Vagina (tissue), 2 donors: ENCODE data around the gene PDYN. TPM values are rescaled to one million over a fixed set of nuclear protein-coding genes. Genes with fewer than 3 reads are reported as not detected.

Experiments used
- DNase-seq, 2 donors: peaks; one replicate each; pipeline ENCODE4 v3.0.0-alpha.2; 2017; ENCODE audit errors: extremely low spot score in 2 of 2
- H3K27ac ChIP-seq: fragments of 200-600 bp; sonication (generic); one replicate; pipeline ENCODE4 v1.5.1; 2019
- H3K27me3 ChIP-seq: fragments of 200-600 bp; sonication (generic); one replicate; pipeline ENCODE4 v1.5.1; 2019
- H3K36me3 ChIP-seq, 2 donors: fragments of 200-600 bp; sonication (generic); one replicate each; pipeline ENCODE4 v1.5.1; 2017 to 2019
- H3K4me1 ChIP-seq: fragments of 200-600 bp; sonication (generic); one replicate; pipeline ENCODE4 v1.5.1; 2019
- H3K4me3 ChIP-seq, 2 donors: fragments of 200-600 bp; sonication (generic); 1 replicate in 1 of 2; 2 replicates in 1 of 2; pipeline ENCODE4 v1.5.1; 2016 to 2019
- H3K9me3 ChIP-seq: fragments of 200-600 bp; sonication (generic); one replicate; pipeline ENCODE4 v1.5.1; 2019
- POLR2A ChIP-seq, 2 donors: fragments of 450-650 bp; IDR thresholded peaks; one replicate each; pipeline ENCODE4 v1.6.1; 2017; ENCODE audit warnings: antibody characterized with exemption in 2 of 2, mild to moderate bottlenecking in 2 of 2, moderate library complexity in 2 of 2
- POLR2AphosphoS5 ChIP-seq, 2 donors: sonication (generic); formaldehyde crosslinking; IDR thresholded peaks; one replicate each; pipeline ENCODE4 v1.9.0; 2017; ENCODE audit warnings: antibody characterized with exemption in 2 of 2, mild to moderate bottlenecking in 2 of 2, low read depth in 1 of 2; ENCODE audit not compliant: insufficient read depth in 1 of 2
- intact Hi-C: fragments of 100-400 bp; cut with DNase I; formaldehyde crosslinking; loops from one replicate; pipeline ENCODE4 v1.15.1; 2023
- total RNA-seq: library from RNA; depleted of rRNA; stranded (reverse); fragments of >200 nt; gene quantifications from one replicate; pipeline ENCODE4 v1.2.3, GENCODE V29; 2016
- TF ChIP-seq, protein P1 (sequence below), 3 experiments: fragments of 450-650 bp in 2 of 3; fragments of 200-600 bp in 1 of 3; sonication (generic) in 1 of 3; IDR thresholded peaks; one replicate each; pipeline ENCODE4 v1.5.1; 2017 to 2019; ENCODE audit warnings: antibody characterized with exemption in 3 of 3, mild to moderate bottlenecking in 2 of 3, moderate library complexity in 2 of 3

PDYN gene
- total RNA-seq, 1 donor from 2014 or later, result not detected

DNA sequence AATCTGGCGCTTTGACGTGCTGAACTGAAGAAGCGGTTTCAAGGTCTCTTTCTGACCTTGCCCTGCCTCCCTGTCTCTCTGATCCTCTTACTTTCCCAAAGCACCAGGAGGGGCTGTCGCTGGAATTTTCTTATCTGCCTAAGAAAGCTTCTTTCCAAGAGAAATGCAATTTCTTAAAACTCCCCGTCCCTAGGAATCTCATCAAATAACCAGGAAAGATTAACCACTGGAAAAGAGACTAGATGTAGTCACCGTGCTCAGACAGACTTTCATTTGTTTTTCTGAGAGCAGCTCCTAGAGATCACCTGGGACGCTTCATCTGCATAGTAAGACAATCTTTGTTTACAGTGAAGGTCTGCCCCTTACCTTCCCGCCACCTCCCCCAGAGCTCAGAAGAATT lies 38.6 kb downstream of the PDYN start:
- TF ChIP-seq, protein P1, sequence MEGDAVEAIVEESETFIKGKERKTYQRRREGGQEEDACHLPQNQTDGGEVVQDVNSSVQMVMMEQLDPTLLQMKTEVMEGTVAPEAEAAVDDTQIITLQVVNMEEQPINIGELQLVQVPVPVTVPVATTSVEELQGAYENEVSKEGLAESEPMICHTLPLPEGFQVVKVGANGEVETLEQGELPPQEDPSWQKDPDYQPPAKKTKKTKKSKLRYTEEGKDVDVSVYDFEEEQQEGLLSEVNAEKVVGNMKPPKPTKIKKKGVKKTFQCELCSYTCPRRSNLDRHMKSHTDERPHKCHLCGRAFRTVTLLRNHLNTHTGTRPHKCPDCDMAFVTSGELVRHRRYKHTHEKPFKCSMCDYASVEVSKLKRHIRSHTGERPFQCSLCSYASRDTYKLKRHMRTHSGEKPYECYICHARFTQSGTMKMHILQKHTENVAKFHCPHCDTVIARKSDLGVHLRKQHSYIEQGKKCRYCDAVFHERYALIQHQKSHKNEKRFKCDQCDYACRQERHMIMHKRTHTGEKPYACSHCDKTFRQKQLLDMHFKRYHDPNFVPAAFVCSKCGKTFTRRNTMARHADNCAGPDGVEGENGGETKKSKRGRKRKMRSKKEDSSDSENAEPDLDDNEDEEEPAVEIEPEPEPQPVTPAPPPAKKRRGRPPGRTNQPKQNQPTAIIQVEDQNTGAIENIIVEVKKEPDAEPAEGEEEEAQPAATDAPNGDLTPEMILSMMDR (IDR thresholded peaks at IDR 0.05), result no peak
- TF ChIP-seq POLR2A (IDR thresholded peaks at IDR 0.05) (no peak), POLR2AphosphoS5 (IDR thresholded peaks at IDR 0.05; ENCODE audit: insufficient read depth in 1 of 2, low read depth in 1 of 2) (no peak)
- peak in 1 of 2 donors; percentile 18 for DNase-seq
- no peak overlapping the region for H3K4me3 ChIP-seq
- H3K27me3 ChIP-seq, result no peaks in the 10 kb centered on the region
- intact Hi-C loops, result no loop called here
- no peak overlapping the region for H3K27ac ChIP-seq
- H3K9me3 ChIP-seq, result no peaks in the 10 kb centered on the region
- no peaks in the 10 kb centered on the region for H3K4me1 ChIP-seq
- no peaks in the 10 kb centered on the region for H3K36me3 ChIP-seq

DNA sequence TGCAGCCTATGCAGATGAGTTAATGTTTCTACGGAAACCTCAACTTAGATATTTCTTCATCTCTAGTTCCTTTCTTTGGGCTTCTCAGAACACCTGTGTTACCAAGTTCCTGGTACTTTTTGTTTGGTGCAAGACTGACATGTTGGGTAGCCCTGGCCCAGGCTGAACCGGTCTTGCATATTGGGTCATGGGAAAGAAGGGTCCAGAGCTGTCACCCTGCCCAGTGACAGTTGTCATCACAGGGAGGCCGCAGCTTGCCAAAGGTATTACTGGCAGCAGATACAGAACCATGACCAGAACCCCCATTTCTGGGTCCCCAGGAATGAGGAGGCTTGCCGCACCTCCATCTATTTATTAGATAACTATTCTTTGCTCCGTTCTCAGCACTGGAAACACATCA lies 40.2 kb downstream of the PDYN start:
- Histone ChIP-seq H3K4me3 (no peak overlapping the region), H3K27ac (no peak overlapping the region), H3K36me3 (no peaks in the 10 kb centered on the region), H3K27me3 (no peaks in the 10 kb centered on the region), H3K4me1 (peaks cover 12% of the 10 kb centered on the region), H3K9me3 (no peaks in the 10 kb centered on the region)
- intact Hi-C loops, result no loop called here
- TF ChIP-seq POLR2AphosphoS5 (IDR thresholded peaks at IDR 0.05; ENCODE audit: insufficient read depth in 1 of 2, low read depth in 1 of 2) (no peak), POLR2A (IDR thresholded peaks at IDR 0.05) (no peak)
- TF ChIP-seq, protein P1 (IDR thresholded peaks at IDR 0.05), result no peak
- DNase-seq, result peak in 1 of 2 donors; percentile 85

DNA sequence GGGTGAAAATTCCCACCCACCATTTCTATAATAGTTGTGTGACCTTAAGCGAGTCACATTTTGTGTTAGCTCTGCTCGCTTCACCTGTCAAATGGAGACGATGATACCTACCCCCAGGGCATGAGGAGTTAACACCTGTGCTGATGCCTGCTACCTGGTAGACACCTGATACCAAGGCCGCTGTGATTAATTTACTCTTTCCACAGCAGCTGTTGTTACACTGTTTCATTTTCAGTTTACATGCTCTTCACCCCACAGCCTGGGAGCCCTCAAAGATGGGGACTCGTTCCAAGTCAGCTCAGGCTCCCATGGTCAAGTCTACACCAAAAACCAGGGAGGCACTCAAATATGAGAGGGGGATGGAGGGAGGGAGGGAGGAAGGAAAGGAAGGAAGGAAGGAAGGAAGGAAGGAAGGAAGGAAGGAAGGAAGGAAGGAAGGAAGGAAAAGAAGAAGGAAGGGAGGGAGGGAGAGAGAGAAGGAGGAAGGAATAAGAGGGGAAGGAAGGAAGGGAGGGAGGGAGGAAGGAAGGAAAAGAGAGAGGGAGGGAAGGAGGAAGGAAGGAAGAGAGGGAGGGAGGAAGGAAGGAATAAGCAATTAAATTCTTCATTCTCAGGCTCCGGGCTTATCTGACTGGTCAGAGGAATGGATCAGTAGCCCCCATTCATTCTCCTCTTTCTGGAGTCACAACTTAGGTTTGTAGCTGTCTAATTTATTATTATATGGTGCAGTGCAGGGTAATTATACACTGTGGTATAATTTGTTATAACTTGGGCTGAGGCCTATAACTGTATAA lies 40.9 kb downstream of the PDYN start:
- no peaks in the 10 kb centered on the region for H3K27me3 ChIP-seq
- intact Hi-C loops, result no loop called here

DNA sequence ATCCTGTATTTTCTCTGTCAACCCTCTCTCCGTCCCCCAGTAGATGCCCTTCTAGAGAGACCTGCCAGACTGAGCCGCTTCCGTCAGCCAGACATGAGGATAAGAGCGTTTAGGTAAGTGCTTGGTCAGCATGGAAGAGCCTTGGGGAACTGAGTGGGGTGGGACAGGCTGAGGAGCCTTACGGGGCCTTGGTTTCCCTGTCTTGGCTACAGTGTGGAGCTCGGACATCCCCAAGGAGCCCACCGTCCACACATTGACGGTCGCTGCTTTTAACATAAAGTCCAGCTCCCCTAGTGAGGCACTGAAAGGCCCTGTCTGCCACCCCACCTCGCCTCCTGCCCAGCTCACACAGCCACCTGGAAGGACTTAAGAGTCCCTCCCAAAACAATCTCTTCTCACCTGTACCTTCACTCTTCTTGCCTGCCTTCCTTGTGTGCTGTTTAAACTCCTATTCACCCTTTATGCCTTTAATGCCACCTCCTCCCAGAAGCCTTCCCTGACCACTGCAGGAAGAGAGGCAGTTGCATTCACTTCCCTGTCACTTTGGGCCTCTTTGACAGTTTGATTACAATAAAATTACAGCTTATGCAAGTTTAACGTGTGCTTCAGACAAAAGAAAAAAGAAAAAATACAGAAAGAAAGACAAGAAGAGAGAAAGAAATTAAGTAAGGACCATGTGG lies 42.3 kb downstream of the PDYN start:
- Histone ChIP-seq H3K4me1 (peaks cover 21% of the 10 kb centered on the region), H3K27me3 (no peaks in the 10 kb centered on the region), H3K27ac (no peak overlapping the region), H3K9me3 (no peaks in the 10 kb centered on the region), H3K4me3 (no peak overlapping the region), H3K36me3 (no peaks in the 10 kb centered on the region)
- DNase-seq, result peak in 1 of 2 donors; percentile 70
- TF ChIP-seq, protein P1 (IDR thresholded peaks at IDR 0.05), result no peak
- TF ChIP-seq POLR2AphosphoS5 (IDR thresholded peaks at IDR 0.05; ENCODE audit: insufficient read depth in 1 of 2, low read depth in 1 of 2) (no peak), POLR2A (IDR thresholded peaks at IDR 0.05) (no peak)
- intact Hi-C loops, result no loop called here

More for the DNA sequence above, 40.9 kb downstream of the PDYN start:
- TF ChIP-seq POLR2A (IDR thresholded peaks at IDR 0.05) (no peak), POLR2AphosphoS5 (IDR thresholded peaks at IDR 0.05; ENCODE audit: insufficient read depth in 1 of 2, low read depth in 1 of 2) (no peak)
- TF ChIP-seq, protein P1 (IDR thresholded peaks at IDR 0.05), result no peak
- peak in 1 of 2 donors; percentile 13 for DNase-seq
- Histone ChIP-seq H3K36me3 (no peaks in the 10 kb centered on the region), H3K4me1 (peaks cover 12% of the 10 kb centered on the region), H3K4me3 (no peak overlapping the region), H3K9me3 (no peaks in the 10 kb centered on the region), H3K27ac (no peak overlapping the region)

DNA sequence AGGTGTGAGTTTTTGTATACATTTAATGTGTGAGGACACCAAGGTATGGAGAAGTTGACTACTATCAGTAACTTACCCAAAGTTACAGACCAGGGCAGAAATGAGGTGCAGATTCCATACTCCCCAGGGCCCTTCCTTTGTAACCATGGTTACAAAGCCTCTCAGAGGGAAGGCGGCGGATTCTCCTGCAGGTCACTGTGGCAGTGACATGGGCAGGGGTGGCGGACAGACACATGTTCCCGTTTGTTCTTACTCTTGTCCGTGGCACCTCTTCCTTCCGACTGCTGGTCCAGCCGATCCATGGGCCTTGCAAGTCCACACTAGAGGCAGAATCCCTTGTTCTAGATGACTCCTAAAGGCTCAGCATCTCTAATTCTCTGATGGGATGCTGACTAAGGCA lies 43.0 kb downstream of the PDYN start:
- Histone ChIP-seq H3K4me3 (no peak overlapping the region), H3K4me1 (peaks cover 21% of the 10 kb centered on the region), H3K27ac (no peak overlapping the region), H3K36me3 (no peaks in the 10 kb centered on the region), H3K9me3 (no peaks in the 10 kb centered on the region), H3K27me3 (no peaks in the 10 kb centered on the region)
- TF ChIP-seq POLR2A (IDR thresholded peaks at IDR 0.05), result no peak
- TF ChIP-seq, protein P1 (IDR thresholded peaks at IDR 0.05), result no peak
- intact Hi-C loops, result no loop called here
- DNase-seq, result peak in 1 of 2 donors; percentile 29
